HG02623 (cell line): ENCODE results near the gene FILIP1L.

Experiments
- ATAC-seq: cut with Tn5 transposase; IDR thresholded peaks from one replicate; pipeline ENCODE4 v1.9.1; 2021; ENCODE audit warnings: moderate library complexity; ENCODE audit not compliant: unreplicated experiment

Gene FILIP1L

DNA sequence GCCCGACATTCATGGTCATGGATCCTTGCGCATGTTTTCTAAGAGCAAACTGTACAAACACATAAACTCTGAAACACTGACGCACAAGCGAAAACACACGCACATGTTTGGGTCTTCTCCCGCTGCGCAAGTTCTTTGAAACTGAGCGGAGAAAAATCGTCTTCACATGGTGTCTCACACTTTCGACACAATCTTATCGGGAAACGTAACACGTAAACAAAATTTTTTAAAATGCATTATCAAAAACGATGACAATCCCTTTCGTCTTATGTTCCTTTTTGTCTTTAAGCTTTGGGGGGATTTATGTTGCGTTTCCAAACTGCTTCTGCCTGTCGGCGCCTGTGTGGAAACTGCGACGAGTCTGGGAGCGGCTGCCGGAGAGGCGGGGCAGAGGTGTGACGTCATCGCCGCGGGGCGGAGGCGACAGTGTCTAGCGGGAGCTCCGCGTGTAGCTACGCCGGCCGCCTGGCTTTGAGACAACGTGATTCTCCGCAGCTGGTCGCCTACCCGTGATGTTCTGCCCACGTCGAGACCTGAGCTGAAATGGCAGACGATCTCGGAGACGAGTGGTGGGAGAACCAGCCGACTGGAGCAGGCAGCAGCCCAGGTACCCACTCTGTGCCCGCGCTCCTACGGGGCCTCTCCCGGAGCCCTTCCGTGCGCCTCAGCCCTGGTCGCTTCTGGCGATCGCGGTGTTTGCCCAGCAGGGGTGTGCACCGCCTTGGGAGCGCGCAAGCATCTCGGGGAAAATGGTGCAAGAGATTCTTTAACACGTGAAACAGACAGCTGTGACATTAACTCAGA is 296.7 kb downstream of the FILIP1L start, which contains the start of gene CMSS1:
Gene CMSS1, plus strand, starts transcription at position 426 of the 804 bp plus-strand sequence.
- peak; percentile 98 for ATAC-seq

DNA sequence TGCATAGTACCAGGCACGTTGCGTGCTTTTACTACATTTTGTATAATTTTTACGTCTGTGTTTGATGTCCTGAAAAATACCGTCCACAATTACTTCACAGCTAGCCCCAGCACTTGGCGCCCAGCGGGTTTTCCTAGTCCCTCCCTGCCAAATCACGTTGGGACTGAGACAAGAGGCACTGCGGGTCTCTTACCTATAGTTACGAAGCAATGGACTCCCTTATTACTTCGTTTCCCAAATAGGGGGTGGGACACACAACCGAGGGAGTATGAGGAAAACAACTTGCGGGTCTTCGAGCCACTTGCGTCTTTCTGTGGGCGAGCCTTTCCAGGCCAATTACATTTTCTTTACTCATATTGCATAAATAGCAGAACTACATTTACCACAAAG is 297.3 kb downstream of the FILIP1L start:
- no peak for ATAC-seq

DNA sequence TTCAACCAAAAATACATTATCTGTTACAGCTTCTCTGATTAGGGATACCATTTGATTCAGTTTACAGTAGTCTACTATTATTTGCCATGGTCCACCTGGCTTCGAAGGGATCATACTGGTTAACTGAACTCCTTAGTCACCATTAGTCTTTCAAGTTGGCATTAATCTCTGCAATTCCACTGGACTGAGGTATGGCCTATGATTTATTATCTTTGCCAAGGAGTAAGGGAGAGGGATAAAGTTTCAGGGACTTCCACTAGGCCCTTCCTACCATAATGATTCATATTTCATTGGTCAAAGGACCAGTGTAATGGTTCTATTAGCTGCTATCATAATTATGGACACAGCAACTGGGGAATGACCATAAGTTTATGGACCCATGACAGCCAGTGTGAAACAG is 303.9 kb downstream of the FILIP1L start:
- ATAC-seq: no peak

DNA sequence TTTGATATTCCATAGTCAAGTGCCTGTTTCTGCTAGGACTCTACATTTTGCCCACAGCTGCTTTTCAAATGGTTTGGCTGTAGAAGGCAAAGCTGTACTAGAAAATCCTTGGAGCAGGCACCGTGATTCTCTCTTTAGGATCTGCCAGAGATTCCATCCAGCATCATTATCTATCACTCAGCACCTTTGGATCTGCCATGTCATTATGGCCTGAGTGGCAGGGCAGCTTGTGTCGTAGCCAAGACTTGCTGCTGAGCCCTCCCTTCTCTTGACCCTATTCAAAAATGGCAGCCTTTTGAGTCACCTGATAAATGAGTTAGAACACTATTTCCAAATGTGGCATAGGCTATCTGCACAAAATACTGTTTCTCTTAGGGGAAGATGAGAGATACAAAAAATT is 304.7 kb downstream of the FILIP1L start:
- no peak for ATAC-seq

DNA sequence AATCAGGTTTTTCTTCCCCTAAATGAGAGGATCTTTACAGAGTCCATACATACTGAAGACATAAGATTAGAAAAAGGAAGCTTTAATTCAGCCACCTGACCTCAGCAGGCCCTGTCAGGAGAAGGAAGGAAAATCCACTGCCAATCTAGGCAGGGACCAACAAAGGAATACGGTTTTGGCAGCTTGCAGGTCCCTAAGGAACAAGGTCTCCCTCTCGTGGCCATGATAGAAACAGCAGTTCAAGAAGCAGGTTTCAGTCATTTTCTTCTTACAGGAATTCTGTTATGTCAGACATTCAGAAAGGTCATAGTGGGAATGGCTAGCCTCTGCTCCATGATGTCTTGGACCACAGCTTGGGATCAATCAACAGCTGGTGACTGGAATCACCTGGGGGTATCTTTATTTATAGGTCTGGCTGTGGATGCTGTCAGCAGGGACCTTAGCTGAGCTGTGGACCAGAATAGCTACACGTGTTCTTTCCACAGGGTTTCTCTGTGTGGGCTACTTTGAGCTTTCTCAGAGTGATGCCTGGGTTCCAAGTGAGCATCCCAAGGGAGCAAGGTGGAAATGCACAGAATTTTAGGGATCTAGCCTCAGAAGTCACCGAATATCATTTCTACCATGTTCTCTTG is 306.0 kb downstream of the FILIP1L start:
- no peak for ATAC-seq

DNA sequence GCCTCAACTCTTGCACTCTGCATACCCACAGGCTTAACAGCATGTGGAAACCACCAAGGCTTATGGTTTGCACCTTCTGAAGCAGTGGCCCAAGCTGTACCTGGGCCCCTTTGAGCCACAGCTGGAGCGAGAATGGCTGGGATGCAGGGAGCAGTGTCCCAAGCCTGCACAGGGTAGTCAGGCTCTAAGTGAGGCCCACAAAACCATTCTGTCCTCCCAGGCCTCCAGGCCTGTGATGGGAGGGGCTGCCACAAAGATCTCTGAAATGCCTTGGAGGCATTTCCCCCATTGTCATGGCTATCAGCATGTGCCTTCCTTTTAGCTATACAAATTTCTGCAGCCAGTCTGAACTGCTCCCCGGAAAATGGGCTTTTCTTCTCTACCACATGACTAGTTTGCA is 309.1 kb downstream of the FILIP1L start:
- no peak for ATAC-seq

DNA sequence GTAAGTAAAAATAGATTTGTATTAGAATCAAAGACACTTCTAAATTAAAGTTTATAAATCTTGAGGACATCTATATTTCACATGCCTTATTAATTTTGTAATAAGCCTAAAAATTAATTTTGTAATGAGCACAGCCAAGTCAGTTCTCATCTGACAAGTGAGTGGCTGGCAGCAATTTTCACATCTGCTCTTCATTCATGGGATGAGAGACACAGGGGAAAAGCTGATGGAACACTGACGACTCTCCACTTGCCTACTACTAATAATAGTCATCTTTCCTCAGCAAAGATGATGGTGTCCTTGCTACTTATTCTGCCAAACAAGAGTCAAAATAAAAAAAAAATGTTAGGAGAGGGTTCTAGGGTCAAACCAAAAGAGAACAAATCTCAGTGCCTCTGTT is 311.0 kb downstream of the FILIP1L start:
- no peak for ATAC-seq

DNA sequence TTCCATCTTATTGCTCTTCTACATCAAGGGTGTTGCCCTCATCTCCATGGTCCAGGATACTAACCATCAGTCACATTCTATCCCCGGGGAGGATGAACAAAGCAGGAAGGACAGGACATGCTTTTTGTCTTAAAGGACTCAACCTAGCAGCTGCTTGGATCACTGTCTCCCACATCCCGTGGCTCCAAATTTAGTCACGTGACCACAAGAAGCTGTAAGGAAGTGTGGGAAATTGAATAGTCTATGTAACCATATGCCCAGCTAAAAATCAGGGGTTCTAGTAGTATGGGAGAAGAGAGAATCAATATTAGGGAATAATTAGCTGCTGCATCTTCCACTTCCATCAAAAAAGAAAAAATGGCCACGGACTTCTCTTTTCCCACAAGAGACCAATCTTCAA is 314.9 kb downstream of the FILIP1L start:
- ATAC-seq: no peak

DNA sequence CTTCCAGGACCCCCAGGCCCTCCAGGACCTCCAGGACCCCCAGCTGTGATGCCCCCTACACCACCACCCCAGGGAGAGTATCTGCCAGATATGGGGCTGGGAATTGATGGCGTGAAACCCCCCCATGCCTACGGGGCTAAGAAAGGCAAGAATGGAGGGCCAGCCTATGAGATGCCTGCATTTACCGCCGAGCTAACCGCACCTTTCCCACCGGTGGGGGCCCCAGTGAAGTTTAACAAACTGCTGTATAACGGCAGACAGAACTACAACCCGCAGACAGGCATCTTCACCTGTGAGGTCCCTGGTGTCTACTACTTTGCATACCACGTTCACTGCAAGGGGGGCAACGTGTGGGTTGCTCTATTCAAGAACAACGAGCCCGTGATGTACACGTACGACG is 318.7 kb downstream of the FILIP1L start:
- ATAC-seq: no peak

DNA sequence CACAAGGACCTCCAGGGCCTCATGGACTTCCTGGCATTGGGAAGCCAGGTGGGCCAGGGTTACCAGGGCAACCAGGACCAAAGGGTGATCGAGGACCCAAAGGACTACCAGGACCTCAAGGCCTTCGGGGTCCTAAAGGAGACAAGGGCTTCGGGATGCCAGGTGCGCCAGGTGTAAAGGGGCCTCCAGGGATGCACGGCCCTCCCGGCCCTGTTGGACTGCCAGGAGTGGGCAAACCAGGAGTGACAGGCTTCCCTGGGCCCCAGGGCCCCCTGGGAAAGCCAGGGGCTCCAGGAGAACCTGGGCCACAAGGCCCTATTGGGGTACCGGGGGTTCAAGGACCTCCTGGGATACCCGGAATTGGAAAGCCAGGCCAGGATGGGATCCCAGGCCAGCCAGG is 319.8 kb downstream of the FILIP1L start:
- ATAC-seq: no peak

DNA sequence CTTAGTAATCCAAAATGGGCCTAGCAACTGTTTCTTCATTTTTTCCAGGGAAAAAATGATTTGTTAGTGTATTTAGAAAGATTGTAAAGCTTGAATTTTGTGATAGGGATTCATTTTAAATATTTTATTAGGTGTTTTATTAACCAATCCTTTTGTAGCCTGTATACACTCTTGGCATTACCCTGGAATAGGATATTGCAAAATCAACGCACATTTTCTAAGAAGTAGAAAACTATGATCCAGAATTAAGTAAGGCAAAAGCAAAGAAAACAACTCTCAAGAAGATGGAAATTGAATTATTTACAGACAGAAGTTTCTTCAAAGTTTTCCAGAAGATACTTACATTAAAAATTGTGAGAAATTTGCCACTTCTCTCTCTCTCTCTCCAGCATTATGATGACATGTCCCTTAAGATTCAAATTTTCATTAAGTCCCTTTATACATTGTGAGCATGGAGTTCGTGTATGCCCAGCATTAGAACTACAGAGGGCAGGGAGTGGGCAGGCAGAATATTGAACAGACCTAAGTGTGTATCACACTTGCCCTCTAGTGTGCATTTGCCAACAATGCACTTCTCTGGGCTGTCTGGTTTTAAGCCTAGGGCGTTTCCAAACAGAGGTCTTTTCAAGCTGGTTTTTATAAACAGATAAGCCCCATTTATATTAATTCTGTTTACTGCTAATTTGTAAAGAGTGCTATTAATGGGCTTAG is 325.1 kb downstream of the FILIP1L start:
- peak; percentile 99 for ATAC-seq
